GM18909 (cell line): Measurements from ENCODE around the gene GPC2.

Source experiments
- ATAC-seq: cut with Tn5 transposase; IDR thresholded peaks from one replicate; pipeline ENCODE4 v1.9.1; 2021; ENCODE audit warnings: mild to moderate bottlenecking; ENCODE audit not compliant: unreplicated experiment, poor library complexity

The GPC2 gene

GRCh38 chr7:100171087-100171681, 6.0 kb downstream of the GPC2 start:
- ATAC-seq = no peak

DNA sequence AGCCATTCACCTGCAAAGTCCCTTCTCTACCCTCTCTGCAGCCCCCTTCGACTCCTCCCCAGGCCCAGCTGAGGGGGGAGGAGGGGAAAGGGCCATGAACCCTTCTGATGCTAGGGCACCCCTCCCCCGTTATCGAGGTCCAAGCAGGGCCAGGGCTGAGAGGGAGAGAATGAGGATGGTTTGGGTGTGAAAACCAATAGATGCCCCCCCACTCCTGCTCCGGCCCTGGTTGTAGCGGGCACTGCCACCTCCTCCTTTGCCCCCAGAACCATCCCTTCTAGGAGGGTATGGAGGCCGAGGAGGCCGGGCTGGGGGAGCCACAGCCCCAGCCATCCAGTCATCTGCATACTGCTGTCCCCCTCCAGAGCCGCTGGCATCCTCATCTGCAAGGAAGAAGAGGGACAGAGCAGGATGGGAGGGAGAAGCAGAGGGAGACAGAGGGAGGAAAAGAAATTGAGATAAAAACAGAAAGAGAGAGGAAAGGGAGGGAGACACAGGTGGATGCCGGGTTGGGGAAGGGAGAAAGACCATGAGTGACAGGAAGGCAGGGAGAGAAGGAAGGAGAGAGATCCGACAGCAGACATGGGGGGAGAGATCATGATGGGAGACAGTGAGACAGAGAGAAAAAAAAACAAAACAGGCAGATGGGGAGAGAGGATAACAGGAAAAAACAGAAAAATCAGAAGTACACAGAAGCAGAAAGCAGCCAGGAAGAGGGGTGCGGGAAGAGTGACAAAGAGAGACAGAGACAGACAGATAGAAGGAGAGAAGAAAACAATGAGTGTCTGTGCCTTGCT, 6.9 kb downstream of the GPC2 start:
- ATAC-seq = no peak

- ATAC-seq = no peak
Measured at GRCh38 chr7:100169147-100169850, 7.9 kb downstream of the GPC2 start.

GRCh38 chr7:100167912-100168323, 9.3 kb downstream of the GPC2 start:
- ATAC-seq = no peak

DNA sequence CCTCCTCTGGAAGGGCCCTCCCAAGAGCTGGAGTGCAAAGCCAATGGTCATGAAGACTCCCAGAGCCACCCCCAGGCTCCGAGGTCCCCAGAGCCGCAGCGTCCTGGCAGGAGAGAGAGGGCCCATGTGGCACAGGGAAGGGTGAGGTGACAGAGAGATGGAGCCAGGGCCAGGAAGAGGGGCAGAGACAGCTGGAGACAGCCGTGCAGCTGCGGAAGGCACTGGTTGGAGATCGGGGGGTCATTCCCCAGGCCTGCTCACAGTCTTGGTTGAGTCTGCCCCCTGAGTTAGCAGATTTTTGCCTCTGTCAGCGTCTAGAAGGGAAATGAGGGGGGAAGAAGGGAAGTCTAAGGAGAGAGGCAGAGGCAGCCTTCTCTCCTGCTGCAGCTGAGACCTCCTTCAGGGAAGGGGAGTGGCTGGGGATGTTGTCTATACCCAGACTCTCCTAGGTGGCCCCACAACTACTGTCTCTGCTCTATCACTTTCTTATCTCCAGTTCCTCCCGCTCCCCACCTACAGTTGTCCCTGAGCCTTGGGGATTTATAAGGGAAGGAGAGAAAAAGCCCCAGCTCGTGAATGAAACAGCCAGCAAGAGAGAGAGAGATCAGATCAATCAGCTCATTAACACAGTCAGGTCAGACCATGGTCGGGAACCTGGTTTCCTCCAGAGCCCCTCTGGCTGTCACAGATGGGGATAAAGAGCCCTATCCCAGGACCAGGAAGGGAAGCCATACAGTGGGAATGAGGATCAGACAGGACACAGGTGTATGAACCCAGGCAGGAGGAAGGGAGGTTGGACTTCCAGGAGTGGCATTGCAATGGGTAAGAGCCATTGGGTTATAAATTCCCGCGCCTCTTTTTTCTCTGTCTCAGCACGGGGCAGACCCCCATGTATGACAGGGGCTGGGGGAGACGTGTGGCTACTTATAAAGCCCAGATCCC, 9.9 kb downstream of the GPC2 start:
- ATAC-seq = no peak

DNA sequence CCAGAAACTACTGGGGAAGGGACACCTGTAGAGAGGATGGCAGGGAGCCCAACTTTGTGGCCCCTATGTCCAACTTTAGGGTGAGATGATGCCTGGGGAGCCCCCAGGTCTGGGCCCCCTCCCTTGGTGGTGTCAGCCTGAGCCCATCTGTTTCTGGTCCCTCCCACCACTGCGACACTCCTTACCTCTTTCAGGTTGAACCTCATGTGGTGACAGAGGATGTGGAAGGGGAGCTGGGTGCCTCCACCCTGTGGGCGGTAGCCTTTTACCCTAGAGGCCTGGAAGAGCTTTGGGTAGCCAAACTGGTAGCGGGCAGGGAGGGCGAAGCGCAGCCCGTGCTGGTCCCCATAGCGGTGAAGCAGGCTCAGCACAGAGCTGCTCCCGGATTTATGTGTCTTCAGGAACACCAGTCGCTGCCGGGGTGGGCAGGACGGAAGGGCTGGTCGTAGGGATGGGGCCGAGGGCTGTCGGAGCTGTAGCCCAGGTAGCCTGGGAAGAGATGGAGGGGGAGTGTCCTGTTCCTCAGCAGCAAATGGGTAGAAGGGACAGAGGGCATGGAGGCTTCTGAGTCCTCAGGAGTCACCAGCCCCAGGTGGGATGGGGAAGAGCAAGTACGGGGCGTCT, 10.8 kb downstream of the GPC2 start:
- no peak for ATAC-seq

DNA sequence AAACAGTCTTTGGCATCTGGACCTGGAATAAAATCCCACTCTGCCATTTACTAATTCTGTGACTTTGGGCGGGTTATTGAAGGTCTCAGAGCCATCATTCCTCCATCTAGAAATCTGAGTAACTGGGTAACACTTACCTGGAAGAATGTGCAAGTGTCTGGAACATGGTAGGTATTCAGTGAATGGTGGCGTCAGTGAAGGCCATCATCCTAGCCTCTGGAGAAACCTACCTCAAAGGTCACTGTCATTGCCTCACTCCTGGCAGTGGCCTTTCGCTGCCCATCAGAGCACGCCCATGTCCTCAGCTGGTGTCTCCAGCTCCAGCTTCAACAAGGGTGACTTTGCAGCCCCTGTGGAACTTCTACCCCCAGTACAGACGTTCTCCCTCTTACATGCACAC, 13.3 kb downstream of the GPC2 start:
- ATAC-seq = no peak

DNA sequence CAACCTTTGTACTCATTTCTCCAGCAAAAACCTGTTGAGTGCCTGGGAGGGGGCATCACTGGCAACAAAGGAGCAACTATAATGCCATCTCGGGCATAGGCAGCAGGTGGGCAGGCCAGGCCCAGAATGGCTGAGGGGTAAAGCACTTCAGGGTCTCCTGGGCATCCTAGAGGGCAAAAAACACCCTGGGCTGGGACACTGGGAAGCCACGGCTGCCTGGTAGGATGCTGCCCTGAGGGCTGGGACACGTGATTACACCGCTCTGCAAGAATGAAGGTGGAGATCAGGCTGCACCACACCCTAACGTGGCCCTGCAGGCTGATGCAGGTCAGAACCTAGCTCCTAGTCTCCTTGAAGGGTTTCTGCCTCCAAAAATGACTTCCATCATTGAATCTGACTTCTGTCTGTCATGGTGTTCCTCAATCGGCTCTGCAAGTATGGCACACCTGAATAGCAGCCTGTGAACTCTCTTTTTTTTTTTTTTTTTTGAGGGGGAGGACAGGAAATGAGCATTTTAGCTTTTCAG, 14.1 kb downstream of the GPC2 start:
- no peak for ATAC-seq

GRCh38 chr7:100160067-100160466, 17.1 kb downstream of the GPC2 start:
- ATAC-seq = no peak

GRCh38 chr7:100159099-100159623, 18.0 kb downstream of the GPC2 start:
- ATAC-seq = no peak

DNA sequence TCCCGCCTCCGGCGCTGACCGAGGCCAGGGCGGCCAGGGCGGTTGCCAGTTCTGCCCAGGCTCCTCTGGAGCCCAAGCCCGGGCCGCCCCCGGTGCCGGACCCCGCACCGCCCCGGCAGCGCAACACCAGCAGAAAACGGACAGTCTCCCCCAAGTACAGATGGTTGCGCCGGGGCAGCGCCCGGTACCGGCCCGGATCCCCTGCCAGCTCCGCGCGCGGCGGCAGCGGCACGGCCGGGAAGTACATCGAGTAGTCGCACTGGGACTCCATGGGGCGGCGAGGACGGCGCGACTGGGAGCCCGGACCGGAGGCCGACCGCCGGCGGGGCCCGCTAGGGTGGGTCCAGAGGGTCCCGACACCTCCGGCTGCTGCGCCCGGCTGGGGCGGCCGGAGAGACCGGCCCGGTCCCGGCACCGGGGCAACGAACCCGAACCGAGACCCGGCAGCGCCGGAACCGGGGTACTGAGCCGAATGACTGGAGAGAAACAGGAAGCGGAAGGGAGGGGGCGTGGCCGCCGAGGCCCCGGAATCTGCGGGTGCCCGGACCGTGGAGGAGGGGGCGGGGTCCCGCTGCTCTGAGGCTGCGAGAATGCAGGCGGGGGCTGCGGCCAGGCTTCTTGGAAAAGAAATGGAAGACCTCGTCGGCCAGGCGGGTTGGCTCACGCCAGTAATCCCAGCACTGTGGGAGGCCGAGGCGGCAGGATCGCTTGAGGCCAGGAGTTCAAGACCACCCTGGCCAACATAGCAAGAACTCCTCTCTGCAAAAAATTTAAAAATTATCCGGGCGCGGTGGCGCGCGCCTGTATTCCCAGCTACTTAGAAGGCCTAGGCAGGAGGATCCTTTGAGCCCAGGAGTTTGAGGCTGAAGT, 18.7 kb downstream of the GPC2 start, which contains the start of gene TRAPPC14:
Gene TRAPPC14 (minus strand): TSS at position 495 of the 870 bp plus-strand sequence. CDS start 224 bp downstream, at position 271.
- peak; percentile 75 for ATAC-seq

DNA sequence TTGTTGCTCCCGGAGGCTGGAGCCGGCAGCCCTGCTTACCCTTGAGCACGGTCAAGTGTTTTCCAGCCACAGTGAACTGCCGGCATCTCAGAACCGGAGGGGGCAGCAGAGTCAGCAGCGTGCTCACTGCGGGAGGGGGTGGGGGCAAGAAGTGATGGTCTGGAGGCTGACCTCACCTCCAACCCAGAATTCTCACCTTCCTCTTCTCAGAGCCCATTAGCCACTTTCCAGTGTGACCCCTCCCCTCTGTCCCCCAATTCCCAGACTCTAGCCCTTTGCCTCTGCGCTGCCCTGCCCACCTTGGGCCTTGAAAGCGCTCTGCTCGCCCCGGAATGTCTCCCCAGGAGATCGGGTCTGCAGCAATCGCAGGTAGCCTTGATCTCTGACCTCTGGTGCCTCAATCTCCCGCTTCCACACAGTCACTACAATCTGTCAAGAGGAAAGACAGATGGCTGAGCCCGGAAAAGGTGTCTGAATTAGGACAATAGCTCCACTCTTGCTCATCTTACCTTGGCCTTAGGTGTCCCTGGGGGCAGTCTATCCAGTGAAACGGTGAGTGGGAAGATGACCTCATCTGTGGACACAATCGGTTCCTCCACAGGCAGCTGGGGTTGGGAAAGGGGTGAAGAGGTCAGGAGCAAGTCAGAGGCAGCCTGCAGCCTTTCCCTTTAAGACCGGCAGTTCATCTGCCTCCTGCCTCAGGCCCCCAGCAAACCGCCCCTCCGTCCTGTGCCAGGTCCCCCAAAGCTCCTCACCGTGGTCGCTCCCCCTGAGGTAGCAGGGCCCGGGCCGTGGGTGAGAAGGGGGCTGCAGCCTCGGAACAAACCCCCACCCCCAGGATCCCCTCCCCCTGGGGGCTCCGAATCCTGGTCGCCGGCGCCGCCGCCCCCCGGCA, 19.6 kb downstream of the GPC2 start:
- no peak for ATAC-seq

GRCh38 chr7:100157069-100157333, 20.2 kb downstream of the GPC2 start:
- ATAC-seq = no peak

- ATAC-seq = no peak
Measured at GRCh38 chr7:100156331-100157068, 20.7 kb downstream of the GPC2 start.

GRCh38 chr7:100155553-100156317, 21.4 kb downstream of the GPC2 start:
- ATAC-seq = no peak
